Raji (cell line): Measurements from ENCODE around the gene CEP128.

Source experiments
- POLR2A ChIP-seq: IDR thresholded peaks from 2 replicates; pipeline ENCODE4 v1.6.1; 2011; ENCODE audit warnings: low read depth, low read length, control low read depth; ENCODE audit not compliant: insufficient read depth

CEP128 gene

GRCh38 chr14:80491650-80492049, 449.9 kb downstream of the CEP128 start:
- no peak for TF ChIP-seq POLR2A

DNA sequence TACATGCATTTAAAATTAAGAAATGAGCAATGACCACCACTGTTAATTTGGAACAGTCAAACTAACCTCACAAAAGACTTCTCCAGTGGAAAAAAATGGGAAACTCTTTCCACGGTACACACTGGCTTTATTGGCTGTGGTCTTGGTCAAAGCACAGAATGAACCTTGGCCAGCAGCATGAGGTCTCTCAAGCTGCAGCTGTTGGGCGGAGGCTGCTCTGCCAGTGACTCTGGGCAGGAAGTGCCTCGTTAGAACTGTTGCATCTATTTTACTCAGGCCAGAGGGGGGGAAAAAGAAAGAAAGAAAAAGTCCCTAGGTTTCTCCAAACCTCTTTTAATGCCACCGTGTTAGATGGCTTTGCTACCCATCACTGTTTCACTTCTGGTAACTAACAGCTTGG, 450.4 kb downstream of the CEP128 start:
- no peak for TF ChIP-seq POLR2A

DNA sequence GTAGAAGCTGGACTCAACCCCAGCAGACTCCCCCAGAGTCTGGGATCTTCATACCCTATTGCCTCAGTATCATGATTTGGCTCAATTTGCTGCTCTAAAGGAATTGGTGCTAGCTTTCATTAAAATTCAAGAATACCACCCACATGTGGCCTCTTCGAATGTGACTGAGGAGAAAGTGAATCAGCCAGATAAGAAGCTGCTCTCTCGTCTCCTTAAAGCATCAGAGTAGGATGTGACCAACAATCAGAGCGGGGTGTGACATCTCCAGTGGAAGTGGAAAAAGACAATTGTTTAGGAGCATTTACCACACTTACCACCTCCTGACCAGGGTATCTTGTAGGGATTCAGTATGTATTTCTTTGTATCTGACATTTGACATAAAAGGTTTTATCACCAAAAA, 452.0 kb downstream of the CEP128 start:
- TF ChIP-seq POLR2A = no peak

GRCh38 chr14:80485764-80486163, 455.8 kb downstream of the CEP128 start:
- no peak for TF ChIP-seq POLR2A

GRCh38 chr14:80483331-80483730, 458.2 kb downstream of the CEP128 start:
- no peak for TF ChIP-seq POLR2A

GRCh38 chr14:80477388-80478160, 464.0 kb downstream of the CEP128 start:
- no peak for TF ChIP-seq POLR2A

- TF ChIP-seq POLR2A = no peak
Measured at GRCh38 chr14:80475074-80475473, 466.5 kb downstream of the CEP128 start.

- no peak for TF ChIP-seq POLR2A
Measured at GRCh38 chr14:80468331-80469122, 473.0 kb downstream of the CEP128 start.

DNA sequence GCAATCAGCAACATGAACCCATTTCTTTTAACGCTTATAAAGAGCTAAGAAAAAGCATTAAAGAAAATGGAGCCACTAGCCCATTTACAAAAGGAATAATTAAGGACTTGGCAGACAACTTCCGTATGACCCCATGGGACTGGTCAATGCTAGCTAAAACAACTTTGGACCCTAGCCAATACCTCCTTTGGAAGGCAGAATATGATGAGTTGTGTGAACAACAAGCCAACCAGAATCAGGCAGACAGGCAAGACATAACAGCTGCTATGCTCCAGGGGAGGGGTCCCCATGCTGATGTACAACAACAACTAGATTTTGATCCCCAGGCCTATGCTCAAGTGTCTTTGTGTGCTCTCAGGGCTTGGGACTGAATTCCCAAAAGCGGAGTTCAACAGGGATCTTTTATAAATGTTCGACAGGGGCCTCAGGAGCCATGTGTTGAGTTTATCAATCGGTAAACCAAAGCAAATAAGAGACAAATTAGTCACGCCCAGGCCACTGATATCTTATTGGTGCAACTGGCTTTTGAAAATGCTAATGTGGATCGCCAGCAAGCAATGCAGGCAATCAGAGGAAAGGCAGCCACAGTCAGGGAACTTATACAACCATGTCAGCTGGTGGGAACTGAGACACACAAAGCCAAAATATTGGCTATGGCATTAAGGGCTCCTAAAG, 475.9 kb downstream of the CEP128 start:
- TF ChIP-seq POLR2A = no peak

DNA sequence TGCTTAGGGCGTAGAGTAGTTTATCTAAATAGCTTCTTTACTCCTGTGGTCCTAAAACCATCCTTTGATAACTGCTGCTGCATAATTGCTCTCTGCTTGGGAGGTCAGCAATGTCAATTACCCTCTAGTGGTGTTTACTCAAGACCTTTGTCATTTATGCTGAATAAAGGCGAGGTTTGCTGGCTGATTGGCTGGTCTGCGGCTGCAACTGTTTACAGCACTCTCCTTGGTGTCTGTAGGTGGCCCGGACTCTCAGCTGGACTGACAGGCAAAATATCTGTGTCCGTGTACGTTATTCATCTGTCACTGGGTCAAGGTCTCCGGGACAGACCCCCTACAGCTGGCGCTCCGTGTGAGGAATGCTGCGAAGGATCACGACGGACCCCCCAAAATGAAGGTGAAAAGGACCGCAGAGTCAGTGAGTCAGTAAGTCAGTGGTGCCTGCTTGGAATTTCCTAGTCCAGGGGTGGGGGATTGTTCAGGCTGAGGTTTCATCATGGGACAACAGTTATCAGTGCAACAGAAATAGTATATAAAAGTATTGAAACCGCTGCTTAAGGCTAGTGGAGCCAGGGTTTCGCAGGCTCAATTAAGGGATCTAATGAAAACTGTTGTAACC, 476.9 kb downstream of the CEP128 start:
- no peak for TF ChIP-seq POLR2A

GRCh38 chr14:80456209-80456608, 485.3 kb downstream of the CEP128 start:
- no peak for TF ChIP-seq POLR2A

GRCh38 chr14:80455031-80455430, 486.5 kb downstream of the CEP128 start:
- TF ChIP-seq POLR2A = no peak

GRCh38 chr14:80448267-80448666, 493.3 kb downstream of the CEP128 start:
- TF ChIP-seq POLR2A = no peak

GRCh38 chr14:80447392-80447791, 494.1 kb downstream of the CEP128 start:
- TF ChIP-seq POLR2A = no peak
